Measurements from ENCODE around the gene CXorf58. TPM values are rescaled to one million over a fixed set of nuclear protein-coding genes. Genes with fewer than 3 reads are reported as not detected.

Gene CXorf58
- total RNA-seq, 4 donors from 2014 or later, result not detected

DNA sequence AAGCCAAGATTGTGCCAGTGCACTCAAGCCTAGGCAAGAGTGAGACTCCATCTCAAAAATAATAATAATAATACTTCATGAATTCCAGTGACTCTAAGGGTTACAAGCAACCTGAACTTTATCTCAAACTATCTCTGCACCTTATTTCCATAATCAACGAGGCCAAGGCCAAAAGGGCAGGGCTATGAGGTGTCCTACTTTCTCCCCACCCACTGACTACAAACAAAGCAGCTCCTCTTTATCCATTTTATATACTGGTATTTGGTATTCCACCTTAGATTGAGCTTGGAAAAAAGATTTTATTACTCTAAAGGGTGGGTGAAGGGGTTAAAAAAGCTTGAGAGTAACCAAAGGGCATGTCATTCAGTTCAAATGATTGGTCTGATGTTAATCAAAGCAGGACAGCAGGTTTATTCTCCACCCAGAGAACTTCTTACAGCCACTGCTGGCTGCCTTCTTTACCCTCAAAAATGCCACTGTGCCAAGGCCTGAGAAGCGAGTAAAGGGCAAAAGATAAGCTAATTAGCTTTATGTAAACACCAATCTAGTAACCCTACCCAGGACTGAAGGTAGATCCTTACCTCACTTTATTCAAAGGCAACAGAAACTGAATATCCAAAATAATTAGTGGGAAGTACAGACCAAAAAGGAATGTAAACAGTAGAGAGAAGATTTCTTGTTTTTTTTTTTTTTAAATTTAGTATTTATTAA is 28.3 kb upstream of the CXorf58 start:
- ATAC-seq (ENCODE audit: low FRiP score) (no peak), DNase-seq (ENCODE audit: low spot score) (no peak)
- TF ChIP-seq, protein P1, sequence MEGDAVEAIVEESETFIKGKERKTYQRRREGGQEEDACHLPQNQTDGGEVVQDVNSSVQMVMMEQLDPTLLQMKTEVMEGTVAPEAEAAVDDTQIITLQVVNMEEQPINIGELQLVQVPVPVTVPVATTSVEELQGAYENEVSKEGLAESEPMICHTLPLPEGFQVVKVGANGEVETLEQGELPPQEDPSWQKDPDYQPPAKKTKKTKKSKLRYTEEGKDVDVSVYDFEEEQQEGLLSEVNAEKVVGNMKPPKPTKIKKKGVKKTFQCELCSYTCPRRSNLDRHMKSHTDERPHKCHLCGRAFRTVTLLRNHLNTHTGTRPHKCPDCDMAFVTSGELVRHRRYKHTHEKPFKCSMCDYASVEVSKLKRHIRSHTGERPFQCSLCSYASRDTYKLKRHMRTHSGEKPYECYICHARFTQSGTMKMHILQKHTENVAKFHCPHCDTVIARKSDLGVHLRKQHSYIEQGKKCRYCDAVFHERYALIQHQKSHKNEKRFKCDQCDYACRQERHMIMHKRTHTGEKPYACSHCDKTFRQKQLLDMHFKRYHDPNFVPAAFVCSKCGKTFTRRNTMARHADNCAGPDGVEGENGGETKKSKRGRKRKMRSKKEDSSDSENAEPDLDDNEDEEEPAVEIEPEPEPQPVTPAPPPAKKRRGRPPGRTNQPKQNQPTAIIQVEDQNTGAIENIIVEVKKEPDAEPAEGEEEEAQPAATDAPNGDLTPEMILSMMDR (IDR thresholded peaks at IDR 0.05), result no peak

DNA sequence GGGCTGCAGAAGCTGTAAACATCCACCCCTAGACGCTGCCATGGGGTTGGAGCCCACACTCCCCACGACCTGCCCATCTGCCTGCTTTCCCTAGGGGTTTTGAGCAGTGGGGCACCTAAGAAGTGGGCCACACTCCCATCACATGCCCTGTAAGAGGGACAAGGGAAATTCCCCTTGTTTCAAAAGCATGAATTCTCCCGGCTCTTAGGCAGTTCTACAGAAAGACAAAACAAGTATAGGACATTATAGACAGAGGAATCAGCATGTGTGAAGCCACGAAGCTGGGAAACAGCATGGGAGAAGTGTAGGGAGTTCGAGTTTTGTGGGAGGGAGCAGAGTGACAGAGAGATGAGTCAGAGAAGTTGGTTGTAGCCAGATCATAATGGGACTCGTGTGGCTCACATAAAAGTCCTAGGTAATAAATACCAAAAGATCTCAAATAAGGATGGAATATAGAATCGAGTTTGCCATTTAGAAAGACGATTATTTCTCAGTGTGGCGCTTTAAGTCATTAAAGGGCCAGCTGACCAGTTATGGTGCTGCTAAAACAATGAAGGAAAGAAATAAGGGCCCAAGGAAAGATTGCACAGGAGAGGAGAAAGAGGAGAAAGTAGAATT is 24.0 kb upstream of the CXorf58 start:
- DNase-seq (ENCODE audit: low spot score), result no peak
- ATAC-seq (ENCODE audit: low FRiP score), result peak; percentile 20
- TF ChIP-seq, protein P1 (IDR thresholded peaks at IDR 0.05), result no peak

DNA sequence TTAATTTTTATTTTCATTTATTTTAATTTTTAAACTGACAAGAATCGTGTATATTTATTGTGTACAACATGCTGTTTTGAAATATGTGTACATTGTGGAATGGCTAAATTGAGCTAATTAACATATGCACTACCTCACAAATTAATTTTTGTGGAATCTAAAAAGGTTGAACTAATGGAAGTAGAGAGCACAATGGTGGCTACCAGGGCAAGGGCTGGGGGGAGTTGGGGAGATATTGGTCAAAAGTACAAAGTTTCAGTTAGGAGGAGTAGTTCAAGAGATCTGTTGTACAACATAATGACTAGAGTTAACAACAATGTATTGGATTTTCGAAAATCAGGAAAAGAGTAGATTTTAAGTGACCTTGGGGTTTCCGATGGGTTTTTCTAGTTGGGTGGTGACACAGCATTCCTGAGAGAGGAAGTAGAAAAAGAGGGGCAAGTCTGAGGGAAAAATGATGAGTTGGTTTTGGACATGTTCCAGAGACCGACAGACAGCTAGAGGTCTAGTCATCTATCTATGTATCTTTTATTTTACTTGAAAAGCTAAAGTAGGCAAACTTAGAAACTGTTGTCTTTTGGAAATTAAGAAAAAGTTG is 23.3 kb upstream of the CXorf58 start:
- ATAC-seq (ENCODE audit: low FRiP score) (no peak), DNase-seq (ENCODE audit: low spot score) (no peak)
- TF ChIP-seq, protein P1 (IDR thresholded peaks at IDR 0.05), result no peak

DNA sequence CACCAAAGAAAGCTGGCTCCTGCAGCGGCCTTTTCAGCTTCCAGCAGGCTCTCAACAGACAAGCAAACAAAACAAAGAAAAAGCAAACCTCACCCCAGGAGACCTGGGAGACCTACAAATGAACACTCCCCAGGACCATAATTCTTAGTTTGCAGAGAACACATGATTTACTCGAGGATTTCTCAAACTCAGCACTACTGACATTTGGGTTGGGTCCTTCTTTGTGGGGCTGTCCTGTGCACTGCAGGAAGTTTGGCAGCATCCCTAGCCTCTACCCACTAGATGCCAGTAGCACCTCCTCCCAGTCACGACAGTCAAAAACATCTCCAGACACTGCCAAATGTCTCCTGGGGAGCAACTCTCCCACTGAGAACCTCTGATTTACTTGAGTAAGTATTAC is 22.0 kb upstream of the CXorf58 start:
- ATAC-seq (ENCODE audit: low FRiP score) (no peak), DNase-seq (ENCODE audit: low spot score) (no peak)
- TF ChIP-seq, protein P1 (IDR thresholded peaks at IDR 0.05), result no peak

DNA sequence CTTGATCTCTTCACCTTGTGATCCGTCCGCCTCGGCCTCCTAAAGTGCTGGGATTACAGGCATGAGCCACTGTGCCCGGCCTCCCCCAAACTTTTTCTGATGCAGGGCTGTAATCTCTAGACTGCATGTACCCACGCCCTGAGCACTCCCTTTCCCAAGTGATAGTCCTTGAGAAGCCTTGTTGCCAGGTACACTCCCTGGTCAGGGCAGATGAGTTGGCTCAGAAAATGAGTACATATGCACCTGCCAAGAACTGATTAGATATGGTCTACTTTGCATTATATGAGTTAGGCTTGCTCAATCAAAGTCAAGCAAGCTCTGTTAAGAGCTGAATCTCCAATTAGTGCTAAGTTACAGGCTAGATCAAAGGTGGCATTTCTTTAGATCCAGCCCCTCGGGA is 20.4 kb upstream of the CXorf58 start:
- peak; percentile 61 for ATAC-seq (ENCODE audit: low FRiP score)
- TF ChIP-seq, protein P1 (IDR thresholded peaks at IDR 0.05), result no peak
- DNase-seq (ENCODE audit: low spot score), result no peak

DNA sequence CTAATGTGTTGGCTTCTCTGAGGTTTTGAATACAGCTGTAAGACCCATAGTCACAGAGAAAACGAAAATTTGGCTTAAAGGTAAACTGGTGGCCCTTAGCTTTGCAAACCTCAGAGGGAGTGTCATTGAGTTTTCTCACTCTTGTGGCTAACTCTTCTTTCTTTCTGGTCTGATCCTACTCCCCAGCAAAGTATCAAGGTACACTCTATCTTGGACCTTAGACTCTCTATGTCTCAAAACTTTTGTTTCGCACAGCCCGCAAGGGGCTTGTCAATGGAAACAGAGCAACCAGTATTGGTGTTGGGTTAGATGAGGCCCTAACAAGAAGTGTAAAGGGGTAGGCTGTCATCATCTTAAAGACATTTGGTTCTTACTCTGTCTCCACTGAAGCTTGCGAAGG is 19.9 kb upstream of the CXorf58 start:
- no peak for DNase-seq (ENCODE audit: low spot score)
- TF ChIP-seq, protein P1 (IDR thresholded peaks at IDR 0.05), result no peak
- ATAC-seq (ENCODE audit: low FRiP score), result no peak
